HepG2 (cell line): Measurements from ENCODE around the gene NAA35. TPM values are rescaled to one million over a fixed set of nuclear protein-coding genes. Genes with fewer than 3 reads are reported as not detected.

Source experiments
- EHMT2 ChIP-seq: fragments of 200-600 bp; sonication (generic); IDR thresholded peaks from 2 replicates; pipeline ENCODE4 v1.7.0; 2017; ENCODE audit warnings: antibody characterized with exemption, low read depth, low read length, borderline replicate concordance
- PHF21A ChIP-seq: sonication (generic); formaldehyde crosslinking; IDR thresholded peaks from 2 replicates; pipeline ENCODE4 v1.5.0; 2020; ENCODE audit warnings: mild to moderate bottlenecking, missing genetic modification reagents
- SMAD9 ChIP-seq: sonication (generic); formaldehyde crosslinking; IDR thresholded peaks from 2 replicates; pipeline ENCODE4 v1.5.1; 2020; ENCODE audit warnings: mild to moderate bottlenecking, missing genetic modification reagents
- SNAPC2 ChIP-seq: sonication (generic); formaldehyde crosslinking; IDR thresholded peaks from 2 replicates; pipeline ENCODE4 v1.8.1; 2022; ENCODE audit warnings: mild to moderate bottlenecking, missing genetic modification reagents
- ZEB1 ChIP-seq: IDR thresholded peaks from 2 replicates; pipeline ENCODE4 v1.6.1; 2012; ENCODE audit warnings: mild to moderate bottlenecking, low read depth, inconsistent platforms; ENCODE audit not compliant: insufficient replicate concordance
- ZNF224 ChIP-seq: sonication (generic); formaldehyde crosslinking; IDR thresholded peaks from 2 replicates; pipeline ENCODE4 v1.5.0; 2020; ENCODE audit warnings: mild to moderate bottlenecking, missing genetic modification reagents
- ZNF337 ChIP-seq: sonication (generic); formaldehyde crosslinking; IDR thresholded peaks from 2 replicates; pipeline ENCODE4 v1.5.1; 2020; ENCODE audit warnings: missing genetic modification reagents, low read depth, mild to moderate bottlenecking, borderline replicate concordance
- ZNF749 ChIP-seq: sonication (generic); formaldehyde crosslinking; IDR thresholded peaks from 2 replicates; pipeline ENCODE4 v1.8.0; 2022; ENCODE audit warnings: mild to moderate bottlenecking, missing genetic modification reagents, moderate library complexity, borderline replicate concordance
- polyA plus RNA-seq, 8 experiments: library from polyadenylated mRNA; depleted of rRNA in 3 of 8; stranded (reverse) in 7 of 8; unstranded in 1 of 8; fragments of >200 nt; fragmentation: Illumina TruSeq in 4 of 8; extraction: Trizol in 4 of 8; gene quantifications; 2 replicates each; pipeline versions ENCODE4 v1.2.1 to v1.2.3, GENCODE V29; 2011 to 2016; ENCODE audit warnings: low read depth in 4 of 8, missing spikeins in 1 of 8, mixed read lengths in 1 of 8; ENCODE audit not compliant: insufficient read depth in 1 of 8
- total RNA-seq, 5 experiments: library from RNA; depleted of rRNA; stranded (reverse); fragments of >200 nt; fragmentation: Illumina TruSeq; extraction: Trizol; gene quantifications; 2 replicates each; pipeline ENCODE4 v1.2.3, GENCODE V29; 2016; ENCODE audit warnings: low read depth in 1 of 5
- TF ChIP-seq, protein P1 (sequence below): sonication (generic); formaldehyde crosslinking; IDR thresholded peaks from 2 replicates; pipeline ENCODE4 v1.4.0; 2020; ENCODE audit warnings: low read depth, mild to moderate bottlenecking, missing genetic modification reagents
- TF ChIP-seq, protein P2 (sequence below): sonication (generic); formaldehyde crosslinking; IDR thresholded peaks from 2 replicates; pipeline ENCODE4 v1.8.1; 2022; ENCODE audit warnings: mild to moderate bottlenecking, missing genetic modification reagents
- TF ChIP-seq, protein P3 (sequence below): sonication (generic); formaldehyde crosslinking; IDR thresholded peaks from 2 replicates; pipeline ENCODE4 v1.8.1; 2023; ENCODE audit warnings: mild to moderate bottlenecking, missing genetic modification reagents

Gene NAA35
- total and polyA plus RNA-seq, 2 of the 13 experiments (the other 11 are each of a cell fraction or from before 2014, with no cell fraction given): 21.6 to 28.9 TPM

DNA sequence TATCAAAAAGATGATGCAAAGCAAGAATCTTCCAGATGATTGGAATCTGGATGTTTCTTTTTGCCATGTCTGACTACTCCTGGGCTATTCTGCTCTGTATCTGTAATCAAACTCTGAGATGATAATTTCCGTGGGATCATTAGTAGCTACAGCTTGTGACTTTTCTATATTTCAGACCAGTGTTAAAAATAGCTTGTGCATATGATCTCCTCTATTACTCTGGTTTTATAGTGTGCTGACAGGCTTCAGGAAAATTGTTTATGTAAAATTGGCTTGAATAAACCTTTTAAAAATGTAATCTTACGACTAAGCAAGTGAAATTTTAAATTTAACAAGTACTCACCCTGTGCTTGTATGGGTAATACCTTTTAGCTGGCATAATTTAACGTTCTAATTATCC, 40.4 kb downstream of the NAA35 start (continued):
- no peak for TF ChIP-seq PHF21A (CRISPR knock-in tag)
- TF ChIP-seq ZEB1: no peak
- TF ChIP-seq ZNF749: no peak
- no peak for TF ChIP-seq SMAD9 (CRISPR knock-in tag)
- no peak for TF ChIP-seq SNAPC2 (CRISPR knock-in tag)
- TF ChIP-seq, protein P1, sequence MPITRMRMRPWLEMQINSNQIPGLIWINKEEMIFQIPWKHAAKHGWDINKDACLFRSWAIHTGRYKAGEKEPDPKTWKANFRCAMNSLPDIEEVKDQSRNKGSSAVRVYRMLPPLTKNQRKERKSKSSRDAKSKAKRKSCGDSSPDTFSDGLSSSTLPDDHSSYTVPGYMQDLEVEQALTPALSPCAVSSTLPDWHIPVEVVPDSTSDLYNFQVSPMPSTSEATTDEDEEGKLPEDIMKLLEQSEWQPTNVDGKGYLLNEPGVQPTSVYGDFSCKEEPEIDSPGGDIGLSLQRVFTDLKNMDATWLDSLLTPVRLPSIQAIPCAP (CRISPR knock-in tag): no peak
- no peak for TF ChIP-seq EHMT2
- TF ChIP-seq, protein P2, sequence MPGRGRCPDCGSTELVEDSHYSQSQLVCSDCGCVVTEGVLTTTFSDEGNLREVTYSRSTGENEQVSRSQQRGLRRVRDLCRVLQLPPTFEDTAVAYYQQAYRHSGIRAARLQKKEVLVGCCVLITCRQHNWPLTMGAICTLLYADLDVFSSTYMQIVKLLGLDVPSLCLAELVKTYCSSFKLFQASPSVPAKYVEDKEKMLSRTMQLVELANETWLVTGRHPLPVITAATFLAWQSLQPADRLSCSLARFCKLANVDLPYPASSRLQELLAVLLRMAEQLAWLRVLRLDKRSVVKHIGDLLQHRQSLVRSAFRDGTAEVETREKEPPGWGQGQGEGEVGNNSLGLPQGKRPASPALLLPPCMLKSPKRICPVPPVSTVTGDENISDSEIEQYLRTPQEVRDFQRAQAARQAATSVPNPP: no peak
- no peak for TF ChIP-seq ZNF224 (CRISPR knock-in tag)
- no peak for TF ChIP-seq ZNF337 (CRISPR knock-in tag)
- TF ChIP-seq, protein P3, sequence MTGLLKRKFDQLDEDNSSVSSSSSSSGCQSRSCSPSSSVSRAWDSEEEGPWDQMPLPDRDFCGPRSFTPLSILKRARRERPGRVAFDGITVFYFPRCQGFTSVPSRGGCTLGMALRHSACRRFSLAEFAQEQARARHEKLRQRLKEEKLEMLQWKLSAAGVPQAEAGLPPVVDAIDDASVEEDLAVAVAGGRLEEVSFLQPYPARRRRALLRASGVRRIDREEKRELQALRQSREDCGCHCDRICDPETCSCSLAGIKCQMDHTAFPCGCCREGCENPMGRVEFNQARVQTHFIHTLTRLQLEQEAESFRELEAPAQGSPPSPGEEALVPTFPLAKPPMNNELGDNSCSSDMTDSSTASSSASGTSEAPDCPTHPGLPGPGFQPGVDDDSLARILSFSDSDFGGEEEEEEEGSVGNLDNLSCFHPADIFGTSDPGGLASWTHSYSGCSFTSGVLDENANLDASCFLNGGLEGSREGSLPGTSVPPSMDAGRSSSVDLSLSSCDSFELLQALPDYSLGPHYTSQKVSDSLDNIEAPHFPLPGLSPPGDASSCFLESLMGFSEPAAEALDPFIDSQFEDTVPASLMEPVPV (CRISPR knock-in tag): no peak
- TF ChIP-seq, all 625 proteins: peak for 0
